NCI-H526 (cell line): Measurements from ENCODE around the gene SECISBP2.

Experiments used
- DNase-seq, 2 experiments: peaks; one replicate each; lab custom pipeline; 2025; lab: John Stamatoyannopoulos, UW

Gene SECISBP2

GRCh38 chr9:89382026-89382986 is 64.0 kb downstream of the SECISBP2 start:
- no peak for DNase-seq

GRCh38 chr9:89383030-89383720 is 64.9 kb downstream of the SECISBP2 start:
- DNase-seq: no peak

GRCh38 chr9:89383721-89384300 is 65.5 kb downstream of the SECISBP2 start:
- no peak for DNase-seq

GRCh38 chr9:89384783-89385182 is 66.5 kb downstream of the SECISBP2 start:
- no peak for DNase-seq

- no peak for DNase-seq
These were observed 67.9 kb downstream of the SECISBP2 start for GRCh38 chr9:89386206-89386605.

GRCh38 chr9:89386797-89387196 is 68.5 kb downstream of the SECISBP2 start:
- DNase-seq: no peak

GRCh38 chr9:89387197-89387849 is 69.0 kb downstream of the SECISBP2 start:
- DNase-seq: no peak

GRCh38 chr9:89388084-89388867 is 70.0 kb downstream of the SECISBP2 start:
- DNase-seq: no peak

- no peak for DNase-seq
These were observed 70.5 kb downstream of the SECISBP2 start for GRCh38 chr9:89388868-89389177.

- DNase-seq: no peak
These were observed 71.8 kb downstream of the SECISBP2 start for GRCh38 chr9:89390068-89390555.

- DNase-seq: no peak
These were observed 72.3 kb downstream of the SECISBP2 start for GRCh38 chr9:89390578-89391116.

- DNase-seq: no peak
These were observed 73.3 kb downstream of the SECISBP2 start for GRCh38 chr9:89391585-89391984.

- no peak for DNase-seq
These were observed 76.1 kb downstream of the SECISBP2 start for GRCh38 chr9:89394412-89394811.

- no peak for DNase-seq
These were observed 77.8 kb downstream of the SECISBP2 start for GRCh38 chr9:89395931-89396710.

- no peak for DNase-seq
These were observed 79.2 kb downstream of the SECISBP2 start for GRCh38 chr9:89397471-89397870.

- no peak for DNase-seq
These were observed 80.3 kb downstream of the SECISBP2 start for GRCh38 chr9:89398621-89399020.

- no peak for DNase-seq
These were observed 82.3 kb downstream of the SECISBP2 start for GRCh38 chr9:89400403-89401116.

GRCh38 chr9:89402695-89403427 is 84.6 kb downstream of the SECISBP2 start:
- no peak for DNase-seq

- no peak for DNase-seq
These were observed 85.8 kb downstream of the SECISBP2 start for GRCh38 chr9:89404074-89404473.
